Stomach smooth muscle (tissue), 2 donors: ENCODE data around the gene DBN1.

Experiments
- H3K27ac ChIP-seq: one replicate; pipeline ENCODE4 v1.7.0; 2013; ENCODE audit warnings: mild to moderate bottlenecking, low read length, inconsistent platforms
- H3K27me3 ChIP-seq, 2 donors: one replicate each; pipeline ENCODE4 v1.7.0; 2013; ENCODE audit warnings: low read length in 2 of 2; ENCODE audit not compliant: insufficient read depth in 2 of 2, control insufficient read depth in 1 of 2
- H3K36me3 ChIP-seq, 2 donors: one replicate each; pipeline ENCODE4 v1.7.0; 2013; ENCODE audit warnings: low read length in 2 of 2; ENCODE audit not compliant: control insufficient read depth in 2 of 2, insufficient read depth in 2 of 2
- H3K4me1 ChIP-seq: one replicate; pipeline ENCODE4 v1.7.0; 2013; ENCODE audit warnings: low read length; ENCODE audit not compliant: control insufficient read depth, insufficient read depth
- H3K4me3 ChIP-seq, 2 donors: one replicate each; pipeline ENCODE4 v1.7.0; 2013; ENCODE audit warnings: low read length in 2 of 2
- H3K9ac ChIP-seq, 2 donors: one replicate each; pipeline ENCODE4 v1.7.0; 2013; ENCODE audit warnings: low read length in 2 of 2, mild to moderate bottlenecking in 1 of 2
- H3K9me3 ChIP-seq, 2 donors: one replicate each; pipeline ENCODE4 v1.7.0; 2013; ENCODE audit warnings: low read length in 2 of 2; ENCODE audit not compliant: control insufficient read depth in 2 of 2
- donor health status: healthy.
- donor health status: Pancreatic carcinoma.

The DBN1 gene

GRCh38 chr5:177437623-177438022, 35.8 kb downstream of the DBN1 start:
- Histone ChIP-seq H3K9me3 (no peaks in the 10 kb centered on the region), H3K27me3 (no peaks in the 10 kb centered on the region), H3K27ac (no peak overlapping the region), H3K9ac (no peak overlapping the region), H3K4me3 (no peak overlapping the region), H3K36me3 (peaks cover 18 to 33% of the 10 kb centered on the region in 2 donors), H3K4me1 (peaks cover 3% of the 10 kb centered on the region)

- H3K9me3 ChIP-seq, result no peaks in the 10 kb centered on the region
- H3K36me3 ChIP-seq, result peaks cover 18 to 40% of the 10 kb centered on the region in 2 donors
- no peak overlapping the region for H3K27ac ChIP-seq
- H3K9ac ChIP-seq, result no peak overlapping the region
- H3K4me3 ChIP-seq, result no peak overlapping the region
- H3K4me1 ChIP-seq, result peaks cover 16% of the 10 kb centered on the region
- no peaks in the 10 kb centered on the region for H3K27me3 ChIP-seq
These were observed 37.4 kb downstream of the DBN1 start for GRCh38 chr5:177435847-177436536.

GRCh38 chr5:177434942-177435738, 38.3 kb downstream of the DBN1 start:
- H3K27ac ChIP-seq, result no peak overlapping the region
- no peak overlapping the region for H3K4me3 ChIP-seq
- no peaks in the 10 kb centered on the region for H3K27me3 ChIP-seq
- H3K9ac ChIP-seq, result no peak overlapping the region
- peaks cover 18 to 40% of the 10 kb centered on the region in 2 donors for H3K36me3 ChIP-seq
- no peaks in the 10 kb centered on the region for H3K9me3 ChIP-seq
- peaks cover 20% of the 10 kb centered on the region for H3K4me1 ChIP-seq

- Histone ChIP-seq H3K27me3 (no peaks in the 10 kb centered on the region), H3K36me3 (peaks cover 18 to 39% of the 10 kb centered on the region in 2 donors), H3K4me3 (no peak overlapping the region), H3K9me3 (no peaks in the 10 kb centered on the region), H3K9ac (no peak overlapping the region), H3K27ac (no peak overlapping the region), H3K4me1 (peaks cover 20% of the 10 kb centered on the region)
These were observed 39.0 kb downstream of the DBN1 start for GRCh38 chr5:177434437-177434836.

- no peak overlapping the region for H3K9ac ChIP-seq
- H3K4me1 ChIP-seq, result peaks cover 23% of the 10 kb centered on the region
- no peaks in the 10 kb centered on the region for H3K9me3 ChIP-seq
- H3K27ac ChIP-seq, result no peak overlapping the region
- peaks cover 18 to 39% of the 10 kb centered on the region in 2 donors for H3K36me3 ChIP-seq
- H3K4me3 ChIP-seq, result no peak overlapping the region
- H3K27me3 ChIP-seq, result no peaks in the 10 kb centered on the region
These were observed 39.7 kb downstream of the DBN1 start for GRCh38 chr5:177433658-177434217.

GRCh38 chr5:177432839-177433657, 40.4 kb downstream of the DBN1 start:
- Histone ChIP-seq H3K4me1 (peaks cover 28% of the 10 kb centered on the region), H3K36me3 (peaks cover 18 to 33% of the 10 kb centered on the region in 2 donors), H3K27ac (no peak overlapping the region), H3K9ac (no peak overlapping the region), H3K4me3 (no peak overlapping the region), H3K9me3 (no peaks in the 10 kb centered on the region), H3K27me3 (no peaks in the 10 kb centered on the region)

GRCh38 chr5:177432143-177432838, 41.1 kb downstream of the DBN1 start:
- Histone ChIP-seq H3K9me3 (no peaks in the 10 kb centered on the region), H3K4me3 (no peak overlapping the region), H3K4me1 (peaks cover 36% of the 10 kb centered on the region), H3K36me3 (peaks cover 18 to 28% of the 10 kb centered on the region in 2 donors), H3K27me3 (no peaks in the 10 kb centered on the region), H3K9ac (no peak overlapping the region), H3K27ac (no peak overlapping the region)

GRCh38 chr5:177431317-177432142, 41.9 kb downstream of the DBN1 start:
- no peaks in the 10 kb centered on the region for H3K27me3 ChIP-seq
- no peak overlapping the region for H3K9ac ChIP-seq
- H3K9me3 ChIP-seq, result no peaks in the 10 kb centered on the region
- peaks cover 40% of the 10 kb centered on the region for H3K4me1 ChIP-seq
- no peak overlapping the region for H3K27ac ChIP-seq
- peaks cover 18 to 26% of the 10 kb centered on the region in 2 donors for H3K36me3 ChIP-seq
- H3K4me3 ChIP-seq, result no peak overlapping the region

- Histone ChIP-seq H3K9me3 (no peaks in the 10 kb centered on the region), H3K36me3 (peaks cover 18 to 25% of the 10 kb centered on the region in 2 donors), H3K27me3 (no peaks in the 10 kb centered on the region), H3K4me3 (no peak overlapping the region), H3K27ac (no peak overlapping the region), H3K4me1 (peaks cover 42% of the 10 kb centered on the region), H3K9ac (no peak overlapping the region)
These were observed 42.5 kb downstream of the DBN1 start for GRCh38 chr5:177430972-177431316.
